DMS153 (cell line): ENCODE data around the gene RBM47.
A peak's percentile ranks its signal among the peaks of the same experiment; 100 is the strongest.
"Not testable (repeated sequence)": the region's sequence is repeated elsewhere in the genome, so short reads cannot be mapped to it uniquely, and the experiment has no call there.

Experiments
- DNase-seq: peaks from one replicate; lab custom pipeline; 2025; lab: John Stamatoyannopoulos, UW

The RBM47 gene

GRCh38 chr4:40629401-40630334, at the start of gene RBM47:
RBM47 (minus strand) TSS chr4:40629864; CDS start chr4:40438893, 190,971 bp downstream.
- no peak for DNase-seq

GRCh38 chr4:40678421-40678820, 48.8 kb upstream of the RBM47 start:
- DNase-seq: no peak

GRCh38 chr4:40675166-40675565, 45.5 kb upstream of the RBM47 start:
- no peak for DNase-seq

- DNase-seq: no peak
These were observed 43.2 kb upstream of the RBM47 start for GRCh38 chr4:40672528-40673522.

- no peak for DNase-seq
These were observed 39.8 kb upstream of the RBM47 start for GRCh38 chr4:40669504-40669903.

- no peak for DNase-seq
These were observed 36.2 kb upstream of the RBM47 start for GRCh38 chr4:40665842-40666241.

DNA sequence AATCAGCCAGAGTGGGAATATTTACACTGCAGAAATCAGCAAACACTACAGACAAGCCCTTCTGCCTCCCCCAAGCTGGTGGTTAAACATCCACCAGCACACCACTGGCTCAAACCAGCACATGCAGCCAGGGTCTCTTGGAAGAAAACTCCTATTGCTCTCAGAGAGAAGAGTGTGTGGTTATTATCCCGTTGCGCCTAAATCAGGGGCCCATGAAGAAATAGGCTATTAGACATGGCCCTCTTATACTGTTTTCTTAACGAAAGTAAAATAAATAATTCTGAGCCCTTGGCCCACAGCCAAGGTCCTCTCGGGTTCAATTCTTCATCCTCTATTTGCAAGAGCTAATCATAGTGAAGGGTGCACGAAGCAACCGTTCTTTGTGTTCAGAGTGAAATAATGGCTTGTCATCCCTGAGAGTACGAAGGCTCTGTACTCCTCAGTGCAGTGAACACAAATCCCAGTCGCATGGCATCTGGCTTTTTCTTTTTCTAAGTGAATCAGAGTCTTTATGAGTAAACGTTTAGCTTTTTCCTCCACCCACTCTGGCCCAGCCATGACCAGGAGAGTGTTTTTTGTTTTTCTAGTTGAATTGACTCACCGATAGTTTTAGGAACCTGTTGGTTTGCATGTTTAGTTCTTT, 33.4 kb upstream of the RBM47 start:
- peak; percentile 84 for DNase-seq

DNA sequence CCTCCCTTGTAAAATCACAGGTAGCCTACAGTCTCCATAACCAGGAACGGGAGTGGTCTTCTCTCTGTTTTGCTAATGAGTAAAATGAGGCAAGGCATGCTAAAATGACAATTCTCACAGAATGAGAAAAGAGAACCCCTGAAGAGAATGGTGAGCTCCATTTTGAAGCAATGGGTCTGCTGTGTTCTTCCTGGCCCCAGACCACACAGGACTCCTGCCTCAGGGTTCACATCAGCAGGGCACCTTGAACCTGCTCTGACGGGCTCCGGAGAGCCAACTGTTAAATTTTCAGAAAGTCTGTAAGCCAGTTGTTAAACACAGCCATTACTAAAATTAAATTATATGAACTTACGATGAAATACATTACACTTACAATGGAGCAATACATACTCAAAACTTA, 32.1 kb upstream of the RBM47 start:
- DNase-seq: no peak

GRCh38 chr4:40656201-40656863, 26.7 kb upstream of the RBM47 start:
- no peak for DNase-seq

DNA sequence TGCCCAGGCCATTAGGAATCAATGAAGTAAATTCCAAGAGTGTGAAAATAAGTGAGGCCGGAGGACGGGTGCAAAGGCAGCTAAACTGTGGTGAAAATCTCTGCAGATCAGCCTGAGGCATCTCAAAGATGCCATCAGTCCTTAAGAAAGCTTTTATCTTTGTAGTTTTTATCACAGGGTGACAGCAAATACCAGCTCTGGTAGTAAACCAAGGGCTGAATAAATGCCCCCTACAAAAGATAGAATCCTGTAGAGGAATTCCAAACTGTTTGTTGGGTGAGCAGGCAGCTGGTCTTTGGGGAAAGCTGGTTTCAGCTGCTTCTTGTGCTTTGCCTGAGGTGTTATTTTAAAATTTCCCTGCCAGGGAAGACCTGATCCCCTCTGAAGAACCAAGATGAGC, 21.6 kb upstream of the RBM47 start:
- DNase-seq: no peak

DNA sequence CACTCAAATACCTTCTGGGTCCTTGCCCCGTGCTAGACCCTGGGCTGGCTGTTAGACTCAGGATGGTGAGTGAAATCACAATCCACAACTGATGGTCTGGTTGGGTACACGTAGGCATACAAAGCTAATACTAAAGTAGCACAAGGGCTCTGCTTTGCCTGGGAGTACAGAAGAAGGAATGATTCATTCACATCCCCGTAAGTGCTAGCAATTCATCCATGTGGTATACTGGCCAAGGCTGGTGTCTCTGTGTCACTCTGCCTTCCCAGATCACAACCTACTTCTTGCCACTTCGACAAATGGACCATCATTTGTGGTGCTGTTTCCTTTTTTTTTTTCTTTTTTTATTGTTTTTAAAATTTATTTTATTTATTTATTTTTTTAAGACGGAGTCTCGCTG, 19.7 kb upstream of the RBM47 start:
- no peak for DNase-seq

- no peak for DNase-seq
These were observed 19.1 kb upstream of the RBM47 start for GRCh38 chr4:40648742-40649281.

DNA sequence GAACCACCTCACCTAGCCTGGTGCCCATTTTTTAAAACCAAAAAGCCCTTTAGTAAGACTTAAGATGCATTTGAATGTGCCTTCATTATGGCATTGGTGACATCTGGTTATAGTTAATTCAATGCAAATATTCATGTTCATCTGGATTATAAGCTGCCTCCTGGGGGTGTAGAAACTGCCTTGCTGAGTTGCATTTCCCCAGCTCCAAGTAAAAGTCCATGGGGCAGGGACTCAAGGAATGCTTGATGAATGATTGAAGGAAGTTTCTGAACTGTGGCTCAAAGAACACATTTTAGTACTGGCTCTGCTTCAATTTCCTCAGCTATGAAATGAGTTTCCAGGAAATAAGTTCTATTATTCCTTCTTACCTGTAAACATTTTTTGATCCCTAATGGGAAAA, 18.5 kb upstream of the RBM47 start:
- DNase-seq: no peak

GRCh38 chr4:40645586-40645985, 15.9 kb upstream of the RBM47 start:
- no peak for DNase-seq

DNA sequence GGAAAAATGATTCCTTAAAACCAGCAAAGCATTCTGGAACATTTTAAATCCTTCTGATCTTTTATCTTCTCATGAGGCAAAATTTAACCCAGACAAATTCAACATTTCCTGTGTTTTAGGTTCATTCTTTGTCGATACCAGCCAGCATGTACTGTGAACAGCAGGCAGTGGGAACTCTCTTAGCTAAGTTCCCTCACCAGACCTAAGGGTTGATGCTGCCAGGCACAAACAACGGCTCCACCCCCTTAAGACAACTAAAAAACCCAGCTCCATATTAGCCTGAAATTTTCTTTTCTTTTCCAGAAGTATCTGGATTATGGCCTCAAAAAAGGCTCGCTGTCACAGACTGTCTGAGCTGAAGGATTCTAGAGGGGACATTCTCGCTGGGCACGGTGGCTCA, 2.4 kb upstream of the RBM47 start:
- DNase-seq: no peak

DNA sequence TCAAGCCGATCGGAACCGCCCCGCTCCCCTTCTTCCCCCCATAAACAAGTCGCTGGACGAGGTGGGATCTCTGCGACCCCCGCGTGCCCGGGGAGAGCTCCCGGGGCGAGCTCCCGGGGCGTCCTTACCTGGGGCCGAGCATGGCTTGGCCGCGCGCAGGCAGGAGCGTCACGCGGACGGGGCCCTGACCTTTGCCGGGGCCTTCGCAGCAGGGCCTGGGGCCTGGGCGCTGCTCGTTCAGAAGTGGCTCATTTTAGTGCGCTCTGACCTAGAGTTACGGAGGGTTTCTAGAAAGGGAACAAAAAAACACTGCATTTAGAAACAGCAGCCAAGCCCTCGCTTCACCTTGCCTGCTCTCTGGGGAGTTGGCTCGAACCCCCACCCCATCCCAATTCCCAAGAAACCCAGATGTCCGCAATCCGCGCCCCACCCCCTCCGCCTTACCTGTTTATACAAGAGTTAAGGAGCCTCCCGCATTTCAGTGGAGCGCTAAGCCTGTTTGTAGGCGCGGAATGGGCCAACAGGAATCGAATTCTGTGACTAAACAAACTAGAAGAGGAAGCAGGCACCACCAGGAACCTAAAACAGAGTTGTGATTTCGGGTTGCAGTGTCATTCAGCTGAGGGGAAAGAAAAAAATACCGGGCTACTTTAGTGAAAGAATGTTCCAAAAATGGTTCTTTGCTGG, 814 bp upstream of the RBM47 start:
- no peak for DNase-seq

DNA sequence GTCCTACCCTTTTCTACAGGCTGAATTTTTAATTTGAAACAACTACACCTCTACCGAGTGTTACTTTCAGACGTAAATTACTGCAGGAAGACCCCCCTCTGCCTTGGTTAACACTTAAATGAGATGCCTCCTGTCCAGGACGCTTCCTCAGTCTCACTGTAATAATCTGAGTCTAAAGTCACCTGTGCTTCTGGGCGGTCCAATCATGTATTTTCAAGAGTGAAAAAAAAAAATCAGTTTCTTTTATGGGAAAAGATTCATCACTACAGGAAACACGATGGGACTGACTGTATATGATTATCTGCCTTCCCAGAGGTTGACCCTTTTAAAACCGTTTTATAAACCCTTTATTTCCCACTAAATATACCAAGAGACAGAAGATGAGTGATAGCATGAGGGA, 776 bp downstream of the RBM47 start:
- DNase-seq: no peak

DNA sequence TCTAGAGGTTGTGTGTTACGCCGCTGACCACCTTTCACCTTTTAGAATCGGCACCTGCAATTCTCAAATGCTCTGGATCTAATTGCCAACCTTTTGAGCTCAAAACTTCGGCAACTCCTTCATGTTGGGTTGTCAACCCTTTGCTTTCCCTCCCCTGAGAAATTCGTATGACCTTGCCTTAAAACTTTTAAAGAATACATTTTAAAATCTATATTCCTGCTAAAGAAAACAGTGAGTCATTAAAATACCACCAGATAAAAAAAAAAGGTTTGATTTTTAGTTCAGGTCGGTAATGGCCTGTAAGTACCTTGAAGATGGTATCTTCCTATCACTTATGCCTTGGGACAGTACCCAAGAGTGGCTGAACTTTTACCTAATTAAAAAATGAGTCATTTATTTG, 1.3 kb downstream of the RBM47 start:
- not testable (repeated sequence) for DNase-seq

DNA sequence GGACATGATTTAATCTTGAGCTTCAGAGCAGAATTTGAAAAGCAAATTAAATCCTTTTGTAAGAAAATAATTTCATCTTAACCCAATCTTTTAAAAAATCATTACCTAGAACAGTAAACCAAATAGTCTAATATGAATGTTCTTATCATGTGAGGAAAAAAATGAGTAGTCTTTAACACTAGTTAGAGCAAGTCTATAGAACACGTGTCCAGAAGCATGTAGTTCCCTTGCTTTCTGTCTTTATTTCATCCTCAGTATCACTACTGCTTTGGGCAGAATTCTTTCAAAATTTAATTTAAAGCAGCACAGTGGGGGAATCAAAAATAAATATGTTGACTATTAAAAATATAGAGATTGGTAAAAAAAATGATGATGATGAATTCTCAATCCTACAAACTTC, 2.1 kb downstream of the RBM47 start:
- no peak for DNase-seq

GRCh38 chr4:40626183-40626990, 3.3 kb downstream of the RBM47 start:
- DNase-seq: no peak
